HFFc6 (cell line): ENCODE results near the gene TMEM126B. TPM values are rescaled to one million over a fixed set of nuclear protein-coding genes. Genes with fewer than 3 reads are reported as not detected.
"Not testable (repeated sequence)": the region's sequence is repeated elsewhere in the genome, so short reads cannot be mapped to it uniquely, and the experiment has no call there.

Source experiments
- DNase-seq: peaks from one replicate; pipeline ENCODE4 v3.0.0-alpha.2; 2018
- H3K27ac Mint-ChIP-seq: 2 replicates; pipeline ENCODE4 v1.8.0; 2020; ENCODE audit warnings: mild to moderate bottlenecking, mixed read lengths
- H3K27me3 Mint-ChIP-seq: 2 replicates; pipeline ENCODE4 v1.8.0; 2021; ENCODE audit warnings: mild to moderate bottlenecking, moderate library complexity, mixed read lengths; ENCODE audit not compliant: insufficient read depth
- H3K36me3 Mint-ChIP-seq: 2 replicates; pipeline ENCODE4 v1.8.0; 2021; ENCODE audit warnings: low read depth, mixed read lengths
- H3K4me1 Mint-ChIP-seq: 2 replicates; pipeline ENCODE4 v1.8.0; 2020; ENCODE audit warnings: low read depth, mixed read lengths
- H3K4me3 Mint-ChIP-seq: 2 replicates; pipeline ENCODE4 v1.8.0; 2020; ENCODE audit warnings: mild to moderate bottlenecking, moderate library complexity, mixed read lengths
- H3K9me3 Mint-ChIP-seq: 2 replicates; pipeline ENCODE4 v1.8.0; 2020; ENCODE audit warnings: mild to moderate bottlenecking, mixed read lengths
- CTCF ChIP-seq: fragments of 200-600 bp; sonication (generic); IDR thresholded peaks from 2 replicates; pipeline ENCODE4 v1.5.0; 2021; ENCODE audit warnings: antibody characterized with exemption, mild to moderate bottlenecking
- total RNA-seq, 6 experiments: library from RNA; stranded (reverse); fragmentation: NEBNext Ultra II Directional; extraction: Animal tissue kit (Norgen Biotek cat#: 25700); gene quantifications; 2 replicates in 1 of 6; 3 replicates in 5 of 6; pipeline ENCODE4 v1.2.3, GENCODE V29; 2021

Gene TMEM126B
- total RNA-seq, 6 experiments from 2014 or later = 44.0 to 50.5 (median 46.6) TPM

- TF ChIP-seq CTCF = no peak
- Mint-ChIP-seq H3K27me3 (0 out of 2 replicates have a peak, but pooled peaks cover 3% of the 10 kb centered on the region), H3K36me3 (peaks cover 18% of the 10 kb centered on the region), H3K27ac (no peak overlapping the region), H3K4me1 (peaks cover 23% of the 10 kb centered on the region), H3K9me3 (peaks cover 6% of the 10 kb centered on the region; the same call in 1 of the 2 replicates), H3K4me3 (no peak overlapping the region)
- no peak for DNase-seq
Observed at GRCh38 chr11:85668157-85668556, 39.8 kb downstream of the TMEM126B start.

GRCh38 chr11:85670949-85671663 is 42.7 kb downstream of the TMEM126B start:
- not testable (repeated sequence) for H3K9me3 Mint-ChIP-seq, DNase-seq

GRCh38 chr11:85672105-85672902 is 43.9 kb downstream of the TMEM126B start:
- H3K4me3 Mint-ChIP-seq = no peak overlapping the region
- H3K9me3 Mint-ChIP-seq = peaks cover 6% of the 10 kb centered on the region; the same call in 1 of the 2 replicates
- peaks cover 5% of the 10 kb centered on the region for H3K36me3 Mint-ChIP-seq
- peaks cover 18% of the 10 kb centered on the region for H3K4me1 Mint-ChIP-seq
- H3K27me3 Mint-ChIP-seq = peaks cover 5% of the 10 kb centered on the region; the same call in 1 of the 2 replicates
- DNase-seq = no peak
- no peak for TF ChIP-seq CTCF
- no peak overlapping the region for H3K27ac Mint-ChIP-seq

More at GRCh38 chr11:85670949-85671663, 42.7 kb downstream of the TMEM126B start:
- not testable (repeated sequence) for H3K27ac Mint-ChIP-seq, H3K36me3 Mint-ChIP-seq, H3K27me3 Mint-ChIP-seq, H3K4me3 Mint-ChIP-seq
- H3K4me1 Mint-ChIP-seq = peaks cover 20% of the 10 kb centered on the region

DNA sequence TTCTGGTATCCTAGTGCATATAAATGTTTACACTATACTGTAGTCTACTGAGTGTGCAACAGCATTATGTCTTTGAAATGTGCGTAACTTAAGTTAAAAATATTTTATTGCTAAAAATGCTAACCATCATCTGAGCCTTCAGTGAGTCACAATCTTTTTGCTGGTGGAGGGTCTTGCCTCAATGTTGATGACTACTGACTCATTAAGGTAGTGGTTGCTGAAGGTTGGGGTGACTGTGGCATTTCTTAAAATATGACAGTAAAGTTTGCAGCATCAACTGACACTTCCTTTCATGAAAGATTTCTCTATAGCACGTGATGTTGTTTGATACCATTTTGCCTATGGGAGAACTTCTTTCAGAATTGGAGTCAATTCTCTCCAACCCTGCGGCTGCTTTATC is 45.0 kb downstream of the TMEM126B start:
- H3K9me3 Mint-ChIP-seq = peaks cover 6% of the 10 kb centered on the region; the same call in 1 of the 2 replicates
- H3K27me3 Mint-ChIP-seq = peaks cover 5% of the 10 kb centered on the region
- H3K36me3 Mint-ChIP-seq = peaks cover 5% of the 10 kb centered on the region
- no peak overlapping the region for H3K27ac Mint-ChIP-seq
- no peak for TF ChIP-seq CTCF
- peaks cover 18% of the 10 kb centered on the region for H3K4me1 Mint-ChIP-seq
- no peak for DNase-seq
- no peak overlapping the region for H3K4me3 Mint-ChIP-seq

DNA sequence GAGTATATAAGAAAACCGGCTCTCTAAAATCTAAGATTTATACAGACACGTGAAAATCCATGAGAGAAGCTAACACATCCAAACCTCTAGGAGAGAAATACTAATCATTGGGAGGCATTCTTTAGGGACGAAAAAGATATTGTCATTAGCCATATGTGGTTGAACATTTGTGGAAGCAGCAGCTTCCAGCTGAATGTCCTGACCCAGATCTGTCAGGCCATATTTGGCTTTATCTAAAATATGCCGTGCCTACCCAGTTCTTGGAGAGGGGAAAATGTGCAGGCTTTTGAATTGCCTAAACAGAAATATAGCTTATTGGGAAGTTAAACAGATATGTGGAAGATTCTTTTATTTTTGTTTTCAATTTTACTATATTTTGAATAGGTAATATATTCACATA is 51.2 kb downstream of the TMEM126B start:
- H3K4me1 Mint-ChIP-seq = peaks cover 21% of the 10 kb centered on the region
- no peak for TF ChIP-seq CTCF
- no peak overlapping the region for H3K27ac Mint-ChIP-seq
- no peak for DNase-seq
- peaks cover 5% of the 10 kb centered on the region; the same call in 1 of the 2 replicates for H3K36me3 Mint-ChIP-seq
- H3K4me3 Mint-ChIP-seq = no peak overlapping the region
- H3K27me3 Mint-ChIP-seq = peaks cover 6% of the 10 kb centered on the region
- H3K9me3 Mint-ChIP-seq = no peaks in the 10 kb centered on the region

DNA sequence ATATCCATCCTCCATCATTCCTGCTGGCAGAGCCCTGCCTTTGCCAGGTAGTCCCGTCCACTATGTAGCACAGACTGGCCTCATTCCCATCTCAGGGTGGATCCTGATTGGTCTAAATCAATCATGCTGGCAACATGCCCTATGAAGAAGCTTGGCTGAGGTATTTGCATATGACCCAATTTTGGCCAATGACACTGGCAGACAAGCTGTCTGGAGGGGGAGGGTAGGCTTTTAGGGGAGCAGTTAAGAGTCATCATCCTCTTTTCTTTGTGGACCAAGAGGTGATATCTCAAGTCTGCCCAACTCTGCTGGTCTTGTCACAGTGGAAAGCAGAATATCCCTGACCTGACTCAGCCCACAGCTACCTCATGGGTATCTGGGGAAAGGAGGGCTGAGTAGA is 52.5 kb downstream of the TMEM126B start:
- Mint-ChIP-seq H3K4me1 (peaks cover 34% of the 10 kb centered on the region), H3K9me3 (no peaks in the 10 kb centered on the region), H3K4me3 (no peak overlapping the region), H3K27ac (no peak overlapping the region), H3K36me3 (peaks cover 5% of the 10 kb centered on the region; the same call in 1 of the 2 replicates), H3K27me3 (peaks cover 2% of the 10 kb centered on the region; the same call in 1 of the 2 replicates)
- no peak for DNase-seq
- TF ChIP-seq CTCF = no peak
